NOMO-1 (cell line): ENCODE measurements around the gene AHCTF1.

Experiments used
- DNase-seq, 2 experiments: peaks; one replicate each; lab custom pipeline; 2025; ENCODE audit not compliant: unreplicated experiment in 2 of 2; lab: John Stamatoyannopoulos, UW

The AHCTF1 gene, protein sequence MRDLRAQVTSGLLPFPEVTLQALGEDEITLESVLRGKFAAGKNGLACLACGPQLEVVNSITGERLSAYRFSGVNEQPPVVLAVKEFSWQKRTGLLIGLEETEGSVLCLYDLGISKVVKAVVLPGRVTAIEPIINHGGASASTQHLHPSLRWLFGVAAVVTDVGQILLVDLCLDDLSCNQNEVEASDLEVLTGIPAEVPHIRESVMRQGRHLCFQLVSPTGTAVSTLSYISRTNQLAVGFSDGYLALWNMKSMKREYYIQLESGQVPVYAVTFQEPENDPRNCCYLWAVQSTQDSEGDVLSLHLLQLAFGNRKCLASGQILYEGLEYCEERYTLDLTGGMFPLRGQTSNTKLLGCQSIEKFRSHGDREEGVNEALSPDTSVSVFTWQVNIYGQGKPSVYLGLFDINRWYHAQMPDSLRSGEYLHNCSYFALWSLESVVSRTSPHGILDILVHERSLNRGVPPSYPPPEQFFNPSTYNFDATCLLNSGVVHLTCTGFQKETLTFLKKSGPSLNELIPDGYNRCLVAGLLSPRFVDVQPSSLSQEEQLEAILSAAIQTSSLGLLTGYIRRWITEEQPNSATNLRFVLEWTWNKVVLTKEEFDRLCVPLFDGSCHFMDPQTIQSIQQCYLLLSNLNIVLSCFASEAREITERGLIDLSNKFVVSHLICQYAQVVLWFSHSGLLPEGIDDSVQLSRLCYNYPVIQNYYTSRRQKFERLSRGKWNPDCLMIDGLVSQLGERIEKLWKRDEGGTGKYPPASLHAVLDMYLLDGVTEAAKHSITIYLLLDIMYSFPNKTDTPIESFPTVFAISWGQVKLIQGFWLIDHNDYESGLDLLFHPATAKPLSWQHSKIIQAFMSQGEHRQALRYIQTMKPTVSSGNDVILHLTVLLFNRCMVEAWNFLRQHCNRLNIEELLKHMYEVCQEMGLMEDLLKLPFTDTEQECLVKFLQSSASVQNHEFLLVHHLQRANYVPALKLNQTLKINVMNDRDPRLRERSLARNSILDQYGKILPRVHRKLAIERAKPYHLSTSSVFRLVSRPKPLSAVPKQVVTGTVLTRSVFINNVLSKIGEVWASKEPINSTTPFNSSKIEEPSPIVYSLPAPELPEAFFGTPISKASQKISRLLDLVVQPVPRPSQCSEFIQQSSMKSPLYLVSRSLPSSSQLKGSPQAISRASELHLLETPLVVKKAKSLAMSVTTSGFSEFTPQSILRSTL (N-terminal part only)

GRCh38 chr1:246931549-246932365 is at the start of gene AHCTF1:
Gene AHCTF1 (minus strand): TSS chr1:246931948. CDS start chr1:246918370, 13,578 bp downstream.
- DNase-seq = peak; percentile 96 to 97

GRCh38 chr1:246978785-246979184 is 47.0 kb upstream of the AHCTF1 start:
- no peak for DNase-seq

- DNase-seq = no peak
Observed at GRCh38 chr1:246978281-246978680, 46.5 kb upstream of the AHCTF1 start.

DNA sequence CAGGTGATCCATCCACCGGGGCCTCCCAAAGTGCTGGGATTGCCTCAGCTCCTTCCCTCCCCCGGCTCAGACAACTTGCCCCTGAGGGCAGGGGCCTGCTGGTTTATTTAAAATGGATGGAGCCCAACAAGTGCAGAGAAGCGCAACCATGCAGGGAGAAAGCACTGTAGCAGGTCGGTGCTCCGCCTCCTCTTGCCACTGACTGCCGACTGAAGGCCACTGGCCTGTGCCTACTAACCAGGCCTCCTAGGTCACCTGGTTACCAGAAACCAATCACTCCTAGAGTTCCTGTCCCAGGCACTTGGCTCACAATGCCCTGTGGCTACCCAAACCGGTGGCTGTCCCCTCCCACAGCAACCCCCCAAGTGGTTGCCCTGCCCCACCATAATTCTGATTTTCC is 40.2 kb upstream of the AHCTF1 start:
- DNase-seq = no peak

- peak; percentile 1 to 3 for DNase-seq
Observed at GRCh38 chr1:246971090-246971721, 39.5 kb upstream of the AHCTF1 start.

- peak in 1 of 2 experiments; percentile 9 for DNase-seq
Observed at GRCh38 chr1:246969621-246970020, 37.9 kb upstream of the AHCTF1 start.

DNA sequence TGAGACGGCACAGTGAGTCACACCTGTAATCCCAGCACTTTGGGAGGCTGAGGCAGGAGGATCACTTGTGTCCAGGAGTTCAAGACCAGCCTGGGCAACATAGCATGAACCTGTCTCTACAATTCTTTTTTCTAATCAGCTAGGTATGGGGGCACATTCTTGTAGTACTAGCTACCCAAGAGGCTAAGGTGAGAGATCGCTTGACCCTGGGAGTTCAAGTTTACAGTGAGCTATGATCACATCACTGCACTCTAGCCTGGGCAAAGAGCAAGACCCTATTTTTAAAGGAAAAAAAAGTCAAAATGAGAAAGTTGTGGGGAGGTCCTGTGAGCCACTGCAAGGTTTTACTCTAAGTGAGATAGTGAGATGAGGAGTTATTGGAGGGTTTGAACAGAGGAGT is 34.8 kb upstream of the AHCTF1 start:
- DNase-seq = no peak

GRCh38 chr1:246959944-246960693 is 28.4 kb upstream of the AHCTF1 start:
- peak; percentile 75 to 95 for DNase-seq

- no peak for DNase-seq
Observed at GRCh38 chr1:246954126-246954525, 22.4 kb upstream of the AHCTF1 start.

DNA sequence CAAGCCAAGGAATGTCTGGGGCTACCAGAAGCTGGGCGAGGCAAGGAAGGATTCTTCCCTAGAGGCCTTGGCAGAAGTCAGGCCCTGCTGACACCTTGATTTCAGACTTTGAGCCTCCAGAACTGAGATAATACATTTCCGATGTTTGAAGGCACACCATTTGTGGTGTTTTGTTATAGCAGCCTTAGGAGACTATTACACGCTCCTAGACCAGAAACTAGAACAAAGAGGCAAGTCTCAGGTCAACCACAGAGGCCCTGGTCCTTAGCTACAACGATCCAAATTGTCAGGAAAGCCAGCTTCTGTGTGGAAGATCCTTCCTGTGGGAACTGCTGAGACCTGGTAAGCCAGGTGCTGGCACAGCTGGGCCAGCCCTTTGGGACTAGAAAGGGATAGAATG is 19.7 kb upstream of the AHCTF1 start:
- no peak for DNase-seq

GRCh38 chr1:246949956-246950355 is 18.2 kb upstream of the AHCTF1 start:
- DNase-seq = no peak

GRCh38 chr1:246947255-246947654 is 15.5 kb upstream of the AHCTF1 start:
- DNase-seq = no peak

DNA sequence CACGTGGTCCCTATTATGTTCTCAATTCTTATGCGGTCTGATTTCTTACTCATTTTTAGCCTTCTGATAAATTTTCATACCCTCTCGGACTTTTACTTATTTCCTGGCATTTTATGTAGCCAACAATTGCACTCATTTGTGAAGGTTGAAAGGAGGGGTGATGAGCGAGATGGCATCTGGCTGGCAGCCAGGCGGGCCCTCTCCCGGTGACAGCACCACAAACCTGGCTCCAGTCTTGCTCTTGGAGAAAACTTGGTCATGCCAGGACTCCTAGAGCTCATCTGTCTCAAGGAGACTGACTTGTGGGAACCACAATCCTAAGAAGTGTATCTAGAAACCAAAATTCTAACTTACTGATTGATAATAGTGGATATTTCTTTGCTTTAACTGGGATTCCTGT is 14.6 kb upstream of the AHCTF1 start:
- DNase-seq = no peak

GRCh38 chr1:246934765-246935164 is 3.0 kb upstream of the AHCTF1 start:
- no peak for DNase-seq

- DNase-seq = no peak
Observed at GRCh38 chr1:246933893-246934292, 2.1 kb upstream of the AHCTF1 start.

DNA sequence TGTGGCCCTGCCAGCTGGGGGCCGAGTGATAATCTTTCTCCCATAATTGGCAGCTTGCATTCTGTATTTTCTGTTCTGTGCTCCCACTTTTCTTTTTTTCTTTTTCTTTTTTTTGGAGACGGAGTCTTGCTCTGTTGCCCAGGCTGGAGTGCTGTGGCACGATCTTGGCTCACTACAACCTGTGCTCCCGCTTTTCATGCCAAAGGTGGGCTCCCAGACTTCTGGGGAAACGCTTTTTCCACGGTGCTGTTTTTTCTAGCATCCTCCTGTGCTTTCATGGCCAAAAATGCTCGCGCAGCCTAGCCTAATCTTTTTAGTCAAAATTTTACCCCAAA is 585 bp upstream of the AHCTF1 start:
- no peak for DNase-seq

DNA sequence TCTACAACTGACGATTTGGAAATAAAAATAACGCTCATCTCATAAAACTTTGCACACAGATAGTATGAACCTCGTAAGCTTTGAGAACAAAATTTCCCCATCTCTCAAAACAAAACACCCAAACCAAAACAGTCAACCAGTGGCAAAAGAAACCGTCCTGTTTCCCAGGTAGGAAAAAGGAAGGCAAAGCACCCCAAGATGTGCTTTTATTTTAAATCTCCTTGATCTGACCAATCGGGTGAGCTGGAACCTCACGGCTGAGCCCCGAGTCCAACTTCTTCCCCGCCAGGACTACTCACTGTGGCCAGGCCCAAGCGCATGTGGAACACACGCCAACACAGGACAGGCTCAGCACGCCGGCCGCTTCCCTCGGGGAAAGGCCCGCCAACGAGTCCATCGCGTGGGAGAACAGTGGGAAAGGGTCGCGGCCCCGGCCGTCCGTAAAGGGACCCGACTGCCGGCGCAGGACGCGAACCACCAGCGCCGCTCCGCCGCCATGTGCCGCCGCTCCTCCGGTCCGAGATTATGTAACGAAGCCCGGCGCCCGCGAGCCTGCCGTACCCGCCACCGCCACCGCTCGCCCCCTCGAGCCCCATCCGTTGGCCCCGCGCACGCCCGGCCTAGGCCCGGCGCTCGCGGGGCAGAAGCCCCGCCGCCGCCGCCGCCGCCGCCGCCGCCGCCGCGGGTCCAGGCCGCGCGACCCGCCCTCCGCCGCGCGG is 759 bp downstream of the AHCTF1 start:
- peak; percentile 36 to 43 for DNase-seq

DNA sequence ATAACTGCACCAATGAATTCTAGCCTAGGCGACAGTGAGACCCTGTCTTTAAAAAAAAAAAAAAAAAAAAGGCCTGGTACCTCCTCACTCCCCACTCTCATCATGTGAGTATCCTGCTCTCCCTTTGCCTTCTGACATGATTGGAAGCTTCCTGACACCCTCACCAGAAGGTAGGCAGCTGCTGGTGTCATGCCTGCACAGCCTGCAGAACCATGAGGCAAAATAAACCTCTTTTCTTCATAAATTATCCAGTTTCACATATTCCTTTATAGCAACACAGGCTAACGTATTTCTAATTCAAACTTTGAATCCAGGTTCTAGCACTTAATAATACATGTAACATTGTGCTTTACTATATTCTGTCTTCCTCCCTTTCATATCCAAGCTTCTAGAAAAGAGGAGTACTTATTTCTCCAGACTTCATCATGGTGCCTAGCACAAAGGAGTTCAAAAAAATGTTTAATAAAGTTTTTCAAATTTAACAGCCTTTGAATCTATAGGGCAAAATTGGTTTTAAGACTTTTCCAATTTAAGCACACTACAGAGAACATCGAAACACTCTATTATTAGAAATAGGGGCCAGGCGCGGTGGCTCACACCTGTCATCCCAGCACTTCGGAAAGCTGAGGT is 5.6 kb downstream of the AHCTF1 start:
- no peak for DNase-seq
